HAP-1 (cell line): ENCODE results near the gene ACP7.
"Not testable (repeated sequence)": the region's sequence is repeated elsewhere in the genome, so short reads cannot be mapped to it uniquely, and the experiment has no call there.

Experiments used
- DNase-seq, 2 experiments: peaks; one replicate each; pipeline ENCODE4 v3.0.0-alpha.2; 2016 to 2020; ENCODE audit warnings: low spot score in 2 of 2
- H3K27me3 ChIP-seq: fragments of 250-450 bp; sonication (Bioruptor Pico); 2 replicates; pipeline ENCODE4 v1.5.1; 2020; ENCODE audit warnings: low read depth, mild to moderate bottlenecking, moderate library complexity
- H3K36me3 ChIP-seq: fragments of 250-450 bp; sonication (Bioruptor Pico); replicated peaks from 2 replicates; pipeline ENCODE4 v1.5.1; 2020; ENCODE audit warnings: mild to moderate bottlenecking
- H3K4me1 ChIP-seq: fragments of 250-450 bp; sonication (Bioruptor Pico); 2 replicates; pipeline ENCODE4 v1.5.1; 2020; ENCODE audit warnings: mild to moderate bottlenecking
- H3K4me3 ChIP-seq: fragments of 250-450 bp; sonication (Bioruptor Pico); 2 replicates; pipeline ENCODE4 v1.5.1; 2020; ENCODE audit warnings: mild to moderate bottlenecking, moderate library complexity
- H3K9me3 ChIP-seq: fragments of 250-450 bp; sonication (Bioruptor Pico); 2 replicates; pipeline ENCODE4 v1.5.1; 2020; ENCODE audit warnings: mild to moderate bottlenecking, moderate library complexity
- in situ Hi-C: fragments of 300-500 bp; cut with MboI; formaldehyde crosslinking; loops from 3 replicates; pipeline ENCODE4 v1.14.3; 2020; ENCODE audit warnings: low sequenced_read_pairs, inconsistent platforms, mixed read lengths

The ACP7 gene

DNA sequence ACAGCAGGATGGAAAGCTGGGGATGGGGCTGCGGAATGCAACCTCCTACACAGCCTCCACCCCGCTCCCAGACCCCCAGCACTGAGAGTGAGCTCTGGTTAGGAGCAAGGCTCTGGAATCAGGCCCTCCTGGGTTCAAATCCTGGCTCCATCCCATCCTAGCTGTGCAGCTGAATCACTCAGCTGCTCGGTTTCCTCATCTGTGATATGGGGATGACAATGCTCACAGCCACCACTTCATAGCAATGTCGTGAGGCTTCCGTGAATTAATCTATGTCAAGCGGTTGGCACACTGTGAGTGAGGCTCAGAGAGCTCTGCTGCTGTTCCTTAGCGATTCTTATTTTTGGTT lies 538 bp downstream of the ACP7 start:
- in situ Hi-C loops, result no loop called here
- no peak overlapping the region for H3K4me3 ChIP-seq

DNA sequence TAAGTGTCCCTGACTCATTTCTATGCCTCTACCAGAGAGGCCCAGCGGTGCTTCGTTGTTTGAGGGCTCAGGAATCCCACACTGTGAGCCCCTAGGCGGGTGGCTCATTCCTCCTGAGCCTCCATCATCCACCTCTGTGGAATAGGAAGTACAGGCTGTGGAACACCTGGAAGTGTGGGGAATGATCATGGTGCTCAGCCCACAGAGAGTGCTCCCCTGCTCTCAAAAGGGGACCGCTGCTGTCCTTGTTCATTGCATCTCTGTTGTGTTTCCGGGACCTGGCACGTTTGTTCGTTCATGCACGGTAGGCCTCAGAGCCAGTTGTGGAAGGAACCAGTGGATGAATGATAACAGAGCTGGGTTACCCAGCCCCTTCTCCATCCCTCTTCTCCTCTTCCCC lies 1.2 kb downstream of the ACP7 start:
- no peaks in the 10 kb centered on the region; the same call in none of the 2 replicates for H3K4me1 ChIP-seq
- H3K27me3 ChIP-seq, result peaks cover 35% of the 10 kb centered on the region
- H3K4me3 ChIP-seq, result no peak overlapping the region
- H3K9me3 ChIP-seq, result no peaks in the 10 kb centered on the region
- no peaks in the 10 kb centered on the region for H3K36me3 ChIP-seq
- DNase-seq, result no peak
- in situ Hi-C loops, result no loop called here

More for the DNA sequence above, 538 bp downstream of the ACP7 start:
- Histone ChIP-seq H3K27me3 (peaks cover 33% of the 10 kb centered on the region), H3K4me1 (no peaks in the 10 kb centered on the region; the same call in none of the 2 replicates), H3K36me3 (no peaks in the 10 kb centered on the region), H3K9me3 (no peaks in the 10 kb centered on the region)
- no peak for DNase-seq

- H3K27me3 ChIP-seq, result peaks cover 35% of the 10 kb centered on the region
Observed at GRCh38 chr19:39086386-39086785, 2.2 kb downstream of the ACP7 start.

DNA sequence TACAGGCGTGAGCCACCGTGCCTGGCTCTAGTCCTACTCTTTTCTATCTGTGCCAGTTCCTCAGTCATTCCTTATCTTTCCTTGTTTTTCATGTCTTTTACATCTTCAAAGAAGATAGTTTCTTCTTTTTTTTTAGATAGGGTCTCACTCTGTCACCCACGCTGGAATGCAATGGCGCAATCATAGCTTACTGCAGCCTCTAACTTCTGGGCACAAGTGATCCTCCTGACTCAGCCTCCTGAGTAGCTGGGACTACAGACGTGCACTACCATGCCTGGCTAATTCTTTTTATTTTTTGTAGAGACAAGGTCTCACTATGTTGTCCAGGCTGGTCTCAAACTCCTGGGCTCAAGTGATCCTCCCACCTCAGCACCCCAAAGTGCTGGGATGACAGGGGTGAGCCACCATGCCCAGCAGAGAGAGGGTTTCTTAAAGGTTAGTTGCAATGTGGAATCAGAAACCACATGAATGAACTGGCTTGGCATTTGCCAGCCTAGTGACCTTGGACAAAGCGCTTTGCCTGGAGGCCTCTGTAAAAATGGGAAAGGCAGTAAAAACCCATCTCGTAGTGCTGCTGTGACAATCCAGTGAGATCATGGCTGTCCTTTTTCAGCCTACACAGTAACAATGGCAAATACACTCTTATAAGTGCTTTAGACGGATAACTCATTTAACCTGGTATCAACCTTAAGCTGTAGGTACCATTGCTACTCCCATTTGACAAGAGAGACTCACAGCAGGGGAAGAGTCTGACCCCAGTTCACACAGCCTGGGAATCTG lies 3.9 kb downstream of the ACP7 start:
- Histone ChIP-seq H3K4me1 (no peaks in the 10 kb centered on the region; the same call in none of the 2 replicates), H3K9me3 (no peaks in the 10 kb centered on the region), H3K4me3 (no peak overlapping the region), H3K36me3 (no peaks in the 10 kb centered on the region), H3K27me3 (peaks cover 36% of the 10 kb centered on the region)
- DNase-seq, result no peak
- in situ Hi-C loops, result no loop called here

More at GRCh38 chr19:39086386-39086785, 2.2 kb downstream of the ACP7 start:
- in situ Hi-C loops, result no loop called here
- Histone ChIP-seq H3K9me3 (no peaks in the 10 kb centered on the region), H3K36me3 (no peaks in the 10 kb centered on the region), H3K4me3 (no peak overlapping the region), H3K4me1 (no peaks in the 10 kb centered on the region; the same call in none of the 2 replicates)
- DNase-seq, result no peak

GRCh38 chr19:39090016-39090415 lies 5.8 kb downstream of the ACP7 start:
- H3K4me1 ChIP-seq, H3K36me3 ChIP-seq, H3K9me3 ChIP-seq, in situ Hi-C loops, DNase-seq, H3K4me3 ChIP-seq: not testable (repeated sequence)
- H3K27me3 ChIP-seq, result peaks cover 19% of the 10 kb centered on the region

- in situ Hi-C loops, result no loop called here
- H3K4me1 ChIP-seq, result no peaks in the 10 kb centered on the region; the same call in 1 of the 2 replicates
- no peaks in the 10 kb centered on the region for H3K36me3 ChIP-seq
- no peak overlapping the region for H3K4me3 ChIP-seq
- peaks cover 15% of the 10 kb centered on the region for H3K27me3 ChIP-seq
- DNase-seq, result no peak
- H3K9me3 ChIP-seq, result 0 out of 2 replicates have a peak, but pooled peaks cover 2% of the 10 kb centered on the region
Observed at GRCh38 chr19:39090881-39091280, 6.7 kb downstream of the ACP7 start.

GRCh38 chr19:39095799-39096540 lies 11.8 kb downstream of the ACP7 start:
- H3K4me3 ChIP-seq, in situ Hi-C loops, DNase-seq, H3K4me1 ChIP-seq, H3K36me3 ChIP-seq, H3K9me3 ChIP-seq: not testable (repeated sequence)
- H3K27me3 ChIP-seq, result peaks cover 16% of the 10 kb centered on the region; the same call in 1 of the 2 replicates

DNA sequence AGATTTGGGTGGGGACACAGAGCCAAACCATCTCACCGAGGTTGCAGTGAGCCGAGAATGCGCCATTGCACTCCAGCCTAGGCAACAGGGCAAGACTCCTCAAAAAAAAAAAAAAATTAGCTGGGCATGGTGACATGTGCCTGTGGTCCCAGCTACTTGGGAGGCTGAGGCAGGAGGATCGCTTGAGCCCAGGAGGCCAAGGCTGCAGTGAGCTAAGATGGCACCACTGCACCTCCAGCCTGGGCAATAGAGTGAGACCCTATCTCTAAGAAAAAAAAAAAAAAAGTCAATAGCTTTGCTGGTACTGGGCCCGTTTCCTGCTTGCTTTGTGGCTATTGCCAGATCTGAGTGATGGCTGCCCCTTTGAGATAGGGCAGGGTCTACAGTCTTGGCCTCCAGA lies 13.1 kb downstream of the ACP7 start:
- H3K4me1 ChIP-seq, result no peaks in the 10 kb centered on the region; the same call in 1 of the 2 replicates
- DNase-seq, result no peak
- H3K9me3 ChIP-seq, result 0 out of 2 replicates have a peak, but pooled peaks cover 3% of the 10 kb centered on the region
- in situ Hi-C loops, result no loop called here
- H3K27me3 ChIP-seq, result peaks cover 10% of the 10 kb centered on the region; the same call in 1 of the 2 replicates
- no peaks in the 10 kb centered on the region for H3K36me3 ChIP-seq
- H3K4me3 ChIP-seq, result no peak overlapping the region

GRCh38 chr19:39097721-39098120 lies 13.6 kb downstream of the ACP7 start:
- Histone ChIP-seq H3K9me3 (0 out of 2 replicates have a peak, but pooled peaks cover 3% of the 10 kb centered on the region), H3K36me3 (no peaks in the 10 kb centered on the region)
- in situ Hi-C loops, result no loop called here

DNA sequence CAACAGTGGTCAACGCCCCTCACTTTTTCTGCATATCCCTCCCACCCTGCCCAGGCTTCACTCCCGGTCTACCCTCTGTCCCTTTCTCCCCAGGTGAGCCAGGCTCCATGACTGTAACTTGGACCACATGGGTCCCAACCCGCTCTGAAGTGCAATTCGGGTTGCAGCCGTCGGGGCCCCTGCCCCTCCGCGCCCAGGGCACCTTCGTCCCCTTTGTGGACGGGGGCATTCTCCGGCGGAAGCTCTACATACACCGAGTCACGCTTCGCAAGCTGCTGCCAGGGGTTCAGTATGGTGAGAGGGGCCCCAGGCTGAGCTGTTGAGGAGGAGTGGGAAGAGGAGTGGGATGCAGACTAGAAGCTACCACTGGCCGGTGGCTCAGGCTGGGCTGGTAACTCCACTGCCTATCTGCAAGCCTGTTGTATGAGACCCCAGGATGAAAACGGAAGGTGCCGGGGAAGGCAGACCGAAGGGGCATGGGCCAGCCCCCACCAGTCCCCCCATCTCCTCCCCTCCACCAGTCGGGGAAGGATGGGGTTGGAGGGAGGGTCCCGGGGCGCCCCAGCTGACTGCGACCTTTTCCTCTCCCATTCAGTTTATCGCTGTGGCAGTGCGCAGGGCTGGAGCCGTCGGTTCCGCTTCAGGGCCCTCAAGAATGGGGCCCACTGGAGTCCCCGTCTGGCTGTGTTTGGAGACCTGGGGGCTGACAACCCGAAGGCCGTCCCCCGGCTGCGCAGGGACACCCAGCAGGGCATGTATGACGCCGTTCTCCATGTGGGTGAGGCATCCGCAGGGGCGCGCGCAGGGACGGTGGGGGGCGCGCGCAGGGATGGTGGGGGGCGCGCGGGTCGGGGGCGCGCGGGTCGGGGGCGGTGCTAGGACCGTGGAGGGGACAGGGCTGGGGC lies 14.4 kb downstream of the ACP7 start:
- no peaks in the 10 kb centered on the region for H3K36me3 ChIP-seq
- peaks cover 8% of the 10 kb centered on the region; the same call in 1 of the 2 replicates for H3K27me3 ChIP-seq
- in situ Hi-C loops, result no loop called here
- H3K4me3 ChIP-seq, result no peak overlapping the region
- H3K4me1 ChIP-seq, result no peaks in the 10 kb centered on the region; the same call in 1 of the 2 replicates
- DNase-seq, result no peak
- H3K9me3 ChIP-seq, result 0 out of 2 replicates have a peak, but pooled peaks cover 3% of the 10 kb centered on the region

More at GRCh38 chr19:39097721-39098120, 13.6 kb downstream of the ACP7 start:
- Histone ChIP-seq H3K27me3 (peaks cover 8% of the 10 kb centered on the region; the same call in 1 of the 2 replicates), H3K4me1 (no peaks in the 10 kb centered on the region; the same call in 1 of the 2 replicates), H3K4me3 (no peak overlapping the region)
- no peak for DNase-seq

DNA sequence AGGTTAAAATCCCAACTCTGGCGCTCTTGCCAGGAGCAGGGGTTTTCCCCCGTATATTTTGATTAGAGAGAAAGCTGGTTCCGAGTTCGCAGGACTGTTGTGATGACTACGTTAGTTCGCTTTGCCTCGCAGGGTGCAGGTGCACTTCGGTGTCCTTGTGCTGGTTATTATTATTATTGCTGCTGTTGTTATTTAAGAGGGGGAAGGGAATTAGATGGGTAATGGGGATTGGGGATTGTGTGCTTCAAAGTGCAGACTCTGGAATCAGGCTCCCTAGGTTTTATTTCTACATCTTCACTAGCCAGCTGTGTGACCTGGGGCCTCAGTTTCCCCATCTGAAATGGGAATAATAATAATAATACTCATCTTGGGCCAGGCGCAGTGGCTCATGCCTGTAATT lies 15.2 kb downstream of the ACP7 start:
- in situ Hi-C loops, result no loop called here
- no peak for DNase-seq

DNA sequence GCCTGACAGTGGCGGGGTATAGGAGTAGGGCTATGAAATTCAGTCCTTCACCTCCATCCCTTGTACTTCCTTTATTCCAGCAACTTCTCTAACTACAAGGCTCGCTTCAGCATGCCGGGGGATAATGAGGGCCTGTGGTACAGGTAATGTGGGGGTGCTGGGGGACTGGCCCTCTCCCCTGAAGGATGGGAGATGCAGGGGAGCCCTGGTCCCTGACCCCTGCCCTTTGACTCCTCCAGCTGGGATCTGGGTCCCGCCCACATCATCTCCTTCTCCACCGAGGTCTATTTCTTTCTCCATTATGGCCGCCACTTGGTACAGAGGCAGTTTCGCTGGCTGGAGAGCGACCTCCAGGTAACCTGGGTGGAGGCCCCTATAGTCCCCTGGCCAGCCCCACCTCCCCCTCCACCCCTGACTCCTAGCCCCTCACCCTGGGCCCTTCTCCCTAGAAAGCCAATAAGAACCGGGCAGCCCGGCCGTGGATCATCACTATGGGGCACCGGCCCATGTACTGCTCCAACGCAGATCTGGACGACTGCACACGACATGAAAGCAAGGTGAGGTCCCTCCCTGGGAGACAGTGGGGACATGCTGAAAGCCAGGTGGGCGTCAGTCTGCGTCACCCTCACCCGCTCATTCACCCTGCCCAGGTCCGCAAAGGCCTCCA lies 16.5 kb downstream of the ACP7 start:
- no peaks in the 10 kb centered on the region for H3K36me3 ChIP-seq
- no peaks in the 10 kb centered on the region for H3K4me1 ChIP-seq
- H3K4me3 ChIP-seq, result no peak overlapping the region
- DNase-seq, result no peak
- 0 out of 2 replicates have a peak, but pooled peaks cover 3% of the 10 kb centered on the region for H3K9me3 ChIP-seq
- in situ Hi-C loops, result no loop called here
- peaks cover 8% of the 10 kb centered on the region; the same call in 1 of the 2 replicates for H3K27me3 ChIP-seq

More for the DNA sequence above, 15.2 kb downstream of the ACP7 start:
- Histone ChIP-seq H3K36me3 (no peaks in the 10 kb centered on the region), H3K27me3 (peaks cover 8% of the 10 kb centered on the region; the same call in 1 of the 2 replicates), H3K4me1 (no peaks in the 10 kb centered on the region), H3K9me3 (0 out of 2 replicates have a peak, but pooled peaks cover 3% of the 10 kb centered on the region), H3K4me3 (no peak overlapping the region)
